Aorta (tissue), 5 donors: ENCODE measurements around the gene CACNA1H. TPM values are rescaled to one million over a fixed set of nuclear protein-coding genes. Genes with fewer than 3 reads are reported as not detected.
"Not testable (repeated sequence)": the region's sequence is repeated elsewhere in the genome, so short reads cannot be mapped to it uniquely, and the experiment has no call there.

Source experiments
- ATAC-seq: fragments of 200-7000 bp; cut with Tn5 transposase; one replicate; pipeline ENCODE4 v1.9.1; 2022; ENCODE audit warnings: moderate library complexity; ENCODE audit not compliant: low FRiP score
- DNase-seq, 2 donors: peaks; one replicate each; pipeline ENCODE4 v3.0.0-alpha.2; 2020
- H3K27ac ChIP-seq, 2 donors: one replicate each; pipeline ENCODE4 v1.5.1; 2013; ENCODE audit warnings: low read length in 2 of 2, mild to moderate bottlenecking in 2 of 2, moderate library complexity in 2 of 2, control low read depth in 1 of 2, inconsistent platforms in 1 of 2, low read depth in 1 of 2
- H3K27me3 ChIP-seq, 2 donors: one replicate each; pipeline ENCODE4 v1.6.1; 2013; ENCODE audit warnings: control low read depth in 1 of 2, low read length in 1 of 2, mild to moderate bottlenecking in 1 of 2, moderate library complexity in 1 of 2; ENCODE audit not compliant: insufficient read depth in 2 of 2, control insufficient read depth in 1 of 2
- H3K36me3 ChIP-seq, 2 donors: one replicate each; pipeline ENCODE4 v1.6.1; 2013; ENCODE audit warnings: control low read depth in 1 of 2, low read length in 1 of 2, mild to moderate bottlenecking in 1 of 2; ENCODE audit not compliant: insufficient read depth in 2 of 2, control insufficient read depth in 1 of 2
- H3K4me1 ChIP-seq, 2 donors: one replicate each; pipeline ENCODE4 v1.6.1; 2013; ENCODE audit warnings: low read length in 2 of 2, control low read depth in 1 of 2, mild to moderate bottlenecking in 1 of 2, moderate library complexity in 1 of 2; ENCODE audit not compliant: insufficient read depth in 2 of 2, control insufficient read depth in 1 of 2
- H3K4me3 ChIP-seq, 2 donors: one replicate each; pipeline ENCODE4 v1.5.1; 2013; ENCODE audit warnings: low read length in 2 of 2, control low read depth in 1 of 2, mild to moderate bottlenecking in 1 of 2
- H3K9me3 ChIP-seq: one replicate; pipeline ENCODE4 v1.6.1; 2013; ENCODE audit warnings: mild to moderate bottlenecking, low read length; ENCODE audit not compliant: control insufficient read depth
- WGBS, 2 donors: extraction: QIAGEN DNeasy Blood & Tissue Kit; methylation state at CpG; one replicate each; pipeline ENCODE4 v1.1.7; 2013; 5-methylcytosine and 5-hydroxymethylcytosine counted together
- intact Hi-C, 2 donors: fragments of 100-400 bp; cut with DNase I; formaldehyde crosslinking; loops; one replicate each; pipeline versions ENCODE4 v1.14.2 to v1.15.0; 2022
- polyA plus RNA-seq, 2 donors: library from polyadenylated mRNA; stranded (reverse); fragments of 200-250 nt; gene quantifications; one replicate each; pipeline ENCODE4 v1.2.3, GENCODE V29; 2013
- total RNA-seq, 2 donors: library from RNA; stranded (reverse); fragmentation: NEBNext Ultra II Directional; extraction: Animal tissue kit (Norgen Biotek cat#: 25700); gene quantifications; one replicate each; pipeline ENCODE4 v1.2.1, GENCODE V29; 2021
- donor health status: healthy with polysubstance abuse.
- donor health status: Bipolar disorder and iron deficiency.
- donor health status: DM: no; HTN: no; CAD: no.
- donor health status: DM: no; HTN: no; CAD: no.
- donor health status: DM: yes; HTN: yes; CAD: no.

CACNA1H gene
- total and polyA plus RNA-seq, 4 donors = 1.3 to 17.8 (median 9.8) TPM

- no peak for DNase-seq
- ATAC-seq = no peak
- H3K36me3 ChIP-seq = no peaks in the 10 kb centered on the region
- intact Hi-C loops = no loop called here
- no peaks in the 10 kb centered on the region for H3K9me3 ChIP-seq
- no peaks in the 10 kb centered on the region for H3K4me1 ChIP-seq
- H3K27ac ChIP-seq = no peak overlapping the region
- H3K4me3 ChIP-seq = no peak overlapping the region
- WGBS, 2 donors = 89 to 94% methylated on average over 38 of the region's 38 CpGs
- no peaks in the 10 kb centered on the region for H3K27me3 ChIP-seq
Observed at GRCh38 chr16:1223355-1224214, 70.7 kb downstream of the CACNA1H start.

- no peaks in the 10 kb centered on the region for H3K27me3 ChIP-seq
- no peaks in the 10 kb centered on the region for H3K4me1 ChIP-seq
- WGBS, 2 donors = 77 to 89% methylated on average over 7 to 9 of the region's 9 CpGs
- no peaks in the 10 kb centered on the region for H3K9me3 ChIP-seq
- intact Hi-C loops = no loop called here
- ATAC-seq (no peak), DNase-seq (no peak)
- no peak overlapping the region for H3K27ac ChIP-seq
- no peaks in the 10 kb centered on the region for H3K36me3 ChIP-seq
- H3K4me3 ChIP-seq = no peak overlapping the region
Observed at GRCh38 chr16:1224558-1224957, 71.7 kb downstream of the CACNA1H start.

- no peak within 1 kb of the TSS for H3K27ac ChIP-seq
Observed at GRCh38 chr16:1225051-1225451, 72.1 kb downstream of the CACNA1H start, which contains the start of gene TPSG1. Gene TPSG1 (minus strand): TSS chr16:1225268. CDS start chr16:1225252, 16 bp downstream.

GRCh38 chr16:1225728-1226311 is 72.9 kb downstream of the CACNA1H start:
- H3K27me3 ChIP-seq, H3K4me1 ChIP-seq, H3K9me3 ChIP-seq, intact Hi-C loops, H3K36me3 ChIP-seq, H3K4me3 ChIP-seq, DNase-seq, H3K27ac ChIP-seq: not testable (repeated sequence)
- ATAC-seq = peak; percentile 6
- 35 to 41% methylated on average over 23 to 24 of the region's 24 CpGs for WGBS, 2 donors

More at GRCh38 chr16:1225051-1225451, 72.1 kb downstream of the CACNA1H start, which contains the start of gene TPSG1:
- H3K4me3 ChIP-seq = no peak within 1 kb of the TSS
- H3K36me3 ChIP-seq = no peaks in the 10 kb centered on the region
- no peak for DNase-seq
- H3K4me1 ChIP-seq = no peaks in the 10 kb centered on the region
- intact Hi-C loops = no loop called here
- H3K9me3 ChIP-seq = no peaks in the 10 kb centered on the region
- H3K27me3 ChIP-seq = no peaks in the 10 kb centered on the region
- no peak for ATAC-seq
- WGBS, 2 donors = 76 to 80% methylated on average over 10 of the region's 10 CpGs

- H3K27ac ChIP-seq, H3K4me3 ChIP-seq, H3K36me3 ChIP-seq, ATAC-seq, H3K4me1 ChIP-seq, DNase-seq, H3K9me3 ChIP-seq, intact Hi-C loops, H3K27me3 ChIP-seq: not testable (repeated sequence)
- WGBS, 2 donors = 43 to 65% methylated on average over 7 to 14 of the region's 14 CpGs
Observed at GRCh38 chr16:1226692-1227091, 73.8 kb downstream of the CACNA1H start.

- H3K27me3 ChIP-seq, H3K4me3 ChIP-seq, intact Hi-C loops, H3K4me1 ChIP-seq, H3K36me3 ChIP-seq, H3K9me3 ChIP-seq, H3K27ac ChIP-seq, DNase-seq, ATAC-seq: not testable (repeated sequence)
- 65 to 77% methylated on average over 4 to 7 of the region's 7 CpGs for WGBS, 2 donors
Observed at GRCh38 chr16:1228227-1228626, 75.3 kb downstream of the CACNA1H start.

- DNase-seq, H3K9me3 ChIP-seq, H3K4me1 ChIP-seq, ATAC-seq, intact Hi-C loops, H3K27me3 ChIP-seq, H3K27ac ChIP-seq, H3K4me3 ChIP-seq, H3K36me3 ChIP-seq: not testable (repeated sequence)
- WGBS, 2 donors = 83 to 89% methylated on average over 9 to 12 of the region's 13 CpGs
Observed at GRCh38 chr16:1229476-1229875, 76.6 kb downstream of the CACNA1H start.

GRCh38 chr16:1230084-1230470 is 77.2 kb downstream of the CACNA1H start, which contains the start of gene TPSB2:
Gene TPSB2 (minus strand): TSS chr16:1230184. CDS start chr16:1229951, 233 bp downstream.
- H3K4me3 ChIP-seq, ATAC-seq, H3K36me3 ChIP-seq, intact Hi-C loops, DNase-seq, H3K4me1 ChIP-seq, H3K9me3 ChIP-seq, H3K27me3 ChIP-seq, H3K27ac ChIP-seq: not testable (repeated sequence)
- WGBS, 2 donors = 64 to 80% methylated on average over 2 to 6 of the region's 11 CpGs
